NCI-H2107 treated with DMSO at 0.1 percent for 48 hours (cell line): ENCODE data around the gene MPO.

ENCODE experiments used
- DNase-seq: peaks from one replicate; lab custom pipeline; 2025; ENCODE audit not compliant: unreplicated experiment; lab: John Stamatoyannopoulos, UW

The MPO gene

GRCh38 chr17:58265902-58266875, 14.5 kb downstream of the MPO start:
- DNase-seq = no peak

DNA sequence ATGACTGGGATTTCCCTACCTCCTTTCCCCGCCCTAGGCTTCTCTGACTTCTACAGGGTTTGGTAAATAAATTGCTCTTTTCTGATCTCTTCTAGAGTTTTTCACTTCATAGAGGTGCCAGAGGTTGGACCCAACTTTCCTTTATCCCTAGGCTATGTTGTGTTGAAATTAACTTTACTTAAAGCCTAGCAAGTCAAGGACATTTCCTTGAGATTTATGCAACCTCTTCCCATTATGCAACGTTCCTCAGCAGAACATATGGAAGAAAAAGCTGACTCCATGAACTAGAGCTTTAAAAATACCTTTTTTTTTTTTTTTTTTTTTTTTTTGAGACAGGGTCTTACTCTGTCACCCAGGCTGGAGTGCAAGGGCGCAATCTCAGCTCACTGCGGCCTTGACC, 15.5 kb downstream of the MPO start:
- DNase-seq = no peak

DNA sequence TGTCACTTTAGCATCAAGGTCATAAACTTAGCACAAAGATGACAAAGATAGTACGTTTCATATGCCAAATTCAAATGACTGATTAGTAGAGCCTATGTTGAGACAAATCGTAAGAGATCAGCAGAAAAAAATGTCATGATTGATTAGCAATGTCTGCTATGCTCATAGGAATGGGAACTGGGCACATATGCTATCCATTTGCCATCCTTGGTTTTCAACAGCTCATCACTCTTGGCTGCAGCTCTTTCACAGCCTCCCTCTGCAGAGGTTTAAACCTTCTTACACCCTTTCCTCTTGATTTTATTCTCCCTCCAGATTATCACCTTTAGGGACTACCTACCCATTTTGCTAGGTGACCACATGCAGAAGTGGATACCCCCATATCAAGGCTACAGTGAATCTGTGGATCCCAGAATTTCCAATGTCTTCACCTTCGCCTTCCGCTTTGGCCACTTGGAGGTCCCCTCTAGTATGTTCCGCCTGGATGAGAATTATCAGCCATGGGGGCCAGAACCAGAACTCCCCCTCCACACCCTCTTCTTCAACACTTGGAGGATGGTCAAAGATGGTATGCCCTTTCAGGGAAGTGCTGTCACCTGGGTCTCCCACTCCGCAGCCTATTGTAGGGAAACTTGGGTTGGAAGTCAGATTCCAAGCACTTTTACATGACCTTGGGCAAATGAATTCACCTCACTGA, 16.2 kb downstream of the MPO start:
- no peak for DNase-seq

GRCh38 chr17:58263773-58264172, 17.0 kb downstream of the MPO start:
- DNase-seq = no peak

- DNase-seq = no peak
These were observed 18.6 kb downstream of the MPO start for GRCh38 chr17:58262149-58262548.

DNA sequence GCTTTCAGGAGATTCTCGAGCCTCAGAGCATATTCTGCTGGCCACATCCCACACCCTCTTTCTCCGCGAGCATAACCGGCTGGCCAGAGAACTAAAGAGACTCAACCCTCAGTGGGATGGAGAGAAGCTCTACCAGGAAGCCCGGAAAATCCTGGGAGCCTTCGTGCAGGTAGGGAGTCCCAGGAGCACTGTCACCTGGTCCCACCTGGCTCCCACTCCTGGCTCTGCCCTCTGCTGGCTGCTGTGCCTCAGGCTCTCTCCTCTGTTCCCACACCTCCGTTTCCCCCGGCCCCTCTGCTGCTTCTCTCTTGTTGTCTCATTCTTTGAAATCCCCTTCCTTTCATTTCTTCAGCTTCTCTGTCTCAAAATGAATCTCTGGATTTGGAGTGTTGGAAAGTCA, 25.9 kb downstream of the MPO start:
- no peak for DNase-seq

GRCh38 chr17:58253082-58253481, 27.7 kb downstream of the MPO start:
- DNase-seq = no peak

DNA sequence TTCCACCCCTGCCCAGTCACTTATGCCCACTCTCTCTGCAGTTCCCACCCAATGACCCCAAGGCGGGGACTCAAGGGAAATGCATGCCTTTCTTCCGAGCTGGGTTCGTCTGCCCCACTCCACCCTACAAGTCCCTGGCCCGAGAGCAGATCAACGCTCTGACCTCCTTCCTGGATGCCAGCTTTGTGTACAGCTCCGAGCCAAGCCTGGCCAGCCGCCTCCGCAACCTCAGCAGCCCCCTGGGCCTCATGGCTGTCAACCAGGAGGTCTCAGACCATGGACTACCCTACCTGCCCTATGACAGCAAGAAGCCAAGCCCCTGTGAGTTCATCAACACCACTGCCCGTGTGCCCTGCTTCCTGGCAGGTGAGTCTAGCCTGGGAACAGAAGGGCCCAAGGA, 28.6 kb downstream of the MPO start:
- DNase-seq = no peak

DNA sequence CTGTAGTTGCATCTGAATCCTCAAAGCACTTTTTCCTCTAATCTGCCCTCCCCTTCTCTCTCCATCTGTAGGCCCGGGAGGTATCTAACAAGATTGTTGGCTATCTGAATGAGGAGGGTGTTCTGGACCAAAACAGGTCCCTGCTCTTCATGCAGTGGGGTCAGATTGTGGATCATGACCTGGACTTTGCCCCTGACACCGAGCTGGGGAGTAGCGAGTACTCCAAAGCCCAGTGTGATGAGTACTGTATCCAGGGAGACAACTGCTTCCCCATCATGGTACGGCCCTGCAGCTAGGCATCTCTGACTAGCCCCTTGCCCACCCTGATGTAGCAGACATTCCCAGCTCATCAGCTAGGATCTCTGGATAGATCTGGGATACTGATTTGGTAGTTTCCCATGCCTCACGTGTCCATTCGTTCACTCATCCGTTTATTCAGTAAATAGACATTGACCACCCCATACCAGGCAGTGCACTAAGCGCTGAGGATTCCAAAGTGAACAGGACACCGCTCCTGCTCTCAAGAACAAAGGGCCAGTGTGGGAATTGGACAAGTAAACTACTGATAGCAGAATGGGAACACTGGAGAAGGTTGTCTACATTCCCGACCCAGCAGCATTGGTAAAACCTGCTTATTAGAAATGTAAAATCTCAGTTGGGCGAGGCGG, 30.3 kb downstream of the MPO start:
- no peak for DNase-seq

GRCh38 chr17:58249270-58250133, 31.2 kb downstream of the MPO start:
- peak; percentile 35 for DNase-seq

DNA sequence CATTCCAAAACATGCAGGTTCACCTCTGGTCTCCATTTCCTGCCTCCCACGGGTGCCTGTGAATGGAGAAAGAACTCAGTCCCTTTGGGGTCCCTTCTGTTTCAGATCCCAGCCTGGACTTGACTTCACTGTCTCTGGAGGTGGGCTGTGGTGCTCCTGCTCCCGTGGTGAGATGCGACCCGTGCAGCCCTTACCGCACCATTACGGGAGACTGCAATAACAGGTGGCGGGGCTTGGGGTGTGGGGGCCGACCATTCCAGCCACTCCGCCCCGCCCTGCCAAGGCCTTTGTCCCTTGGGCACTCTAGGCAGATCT, 31.8 kb downstream of the MPO start:
- no peak for DNase-seq

DNA sequence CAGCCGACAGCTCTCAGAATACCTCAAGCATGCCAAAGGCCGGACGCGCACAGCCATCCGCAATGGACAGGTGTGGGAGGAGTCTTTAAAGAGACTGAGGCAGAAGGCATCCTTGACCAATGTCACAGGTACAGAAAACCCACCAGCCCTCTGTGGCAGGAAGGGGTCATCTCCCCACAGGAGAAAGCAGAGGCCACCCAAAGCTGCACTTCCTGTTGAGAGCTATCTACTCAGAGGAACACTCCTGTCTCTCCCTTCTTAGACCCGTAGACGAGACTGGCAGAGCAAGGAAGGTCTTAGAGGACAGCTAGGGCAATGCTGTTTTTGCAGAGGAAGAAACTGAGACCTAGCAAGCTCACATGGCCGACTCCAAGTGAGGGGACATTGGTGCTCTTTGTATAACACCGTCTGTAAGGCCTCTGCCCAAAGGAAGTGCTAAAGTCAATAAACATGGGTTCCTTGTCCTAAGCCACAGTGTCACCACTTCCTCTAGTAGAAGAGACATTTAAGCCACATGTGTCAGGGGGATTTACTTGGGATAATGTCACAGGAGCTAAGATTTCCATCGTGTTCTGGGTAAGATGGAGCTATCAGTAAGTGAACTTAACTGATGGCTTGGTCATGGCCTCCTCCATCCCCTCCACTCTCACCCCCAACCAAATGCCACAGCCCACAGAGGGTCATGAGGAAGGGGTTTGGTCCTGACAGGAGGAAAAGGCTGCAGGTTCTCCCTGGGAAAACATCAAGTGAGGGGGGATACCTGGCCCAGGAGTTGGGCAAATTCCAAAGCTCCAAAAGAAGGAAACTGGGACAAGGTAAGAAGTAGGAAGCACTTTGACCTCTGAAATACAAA, 33.0 kb downstream of the MPO start:
- no peak for DNase-seq

DNA sequence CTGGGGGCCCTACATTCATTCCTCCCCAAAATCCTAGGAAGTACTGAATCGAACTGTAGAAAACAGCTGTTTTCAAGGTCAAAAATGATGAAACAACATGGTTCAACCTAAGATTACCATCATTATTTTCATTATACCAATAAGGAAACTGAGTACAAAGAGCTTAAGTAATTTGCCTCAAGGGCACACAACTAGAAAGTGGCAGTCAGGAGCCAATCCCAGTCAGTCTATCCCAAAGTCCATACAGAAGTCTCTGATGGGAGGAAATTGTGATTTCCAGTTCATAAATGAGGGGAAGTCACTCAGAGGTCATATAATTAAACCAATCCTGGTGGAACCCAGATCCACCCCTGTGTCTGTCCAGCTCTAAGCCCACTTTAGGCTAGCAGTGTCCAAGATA, 34.0 kb downstream of the MPO start:
- DNase-seq = no peak

DNA sequence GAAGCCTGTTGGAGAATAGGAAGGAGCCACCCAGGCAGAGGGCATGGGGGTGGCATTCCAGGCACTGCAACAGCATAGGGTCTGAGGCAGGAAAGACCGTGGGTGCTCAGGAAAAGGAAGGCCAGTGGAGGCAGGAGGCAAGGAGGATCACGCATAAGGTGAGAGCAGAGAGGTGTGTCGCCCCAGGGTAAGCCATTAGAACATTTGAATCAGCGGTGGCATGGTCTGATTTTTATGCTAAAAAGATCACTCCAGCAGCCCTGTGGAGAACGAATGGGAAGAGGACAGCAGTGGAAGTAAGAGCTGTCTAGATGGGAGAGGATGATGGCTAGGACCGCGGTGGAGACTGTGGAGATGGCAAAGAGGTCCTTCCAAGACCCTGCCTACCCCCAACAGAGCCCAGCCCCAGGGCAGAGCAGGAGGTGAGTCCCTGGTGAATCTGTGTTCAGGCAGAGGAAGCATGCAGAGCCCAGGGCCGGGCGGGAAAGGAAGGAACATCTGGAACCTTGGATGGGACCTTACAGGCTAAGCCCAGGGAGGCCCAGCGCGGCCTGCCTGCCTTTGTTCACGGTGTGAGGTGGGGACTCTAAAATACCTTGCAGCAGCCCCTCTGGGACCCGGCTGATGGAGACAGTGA, 34.5 kb downstream of the MPO start:
- no peak for DNase-seq

DNA sequence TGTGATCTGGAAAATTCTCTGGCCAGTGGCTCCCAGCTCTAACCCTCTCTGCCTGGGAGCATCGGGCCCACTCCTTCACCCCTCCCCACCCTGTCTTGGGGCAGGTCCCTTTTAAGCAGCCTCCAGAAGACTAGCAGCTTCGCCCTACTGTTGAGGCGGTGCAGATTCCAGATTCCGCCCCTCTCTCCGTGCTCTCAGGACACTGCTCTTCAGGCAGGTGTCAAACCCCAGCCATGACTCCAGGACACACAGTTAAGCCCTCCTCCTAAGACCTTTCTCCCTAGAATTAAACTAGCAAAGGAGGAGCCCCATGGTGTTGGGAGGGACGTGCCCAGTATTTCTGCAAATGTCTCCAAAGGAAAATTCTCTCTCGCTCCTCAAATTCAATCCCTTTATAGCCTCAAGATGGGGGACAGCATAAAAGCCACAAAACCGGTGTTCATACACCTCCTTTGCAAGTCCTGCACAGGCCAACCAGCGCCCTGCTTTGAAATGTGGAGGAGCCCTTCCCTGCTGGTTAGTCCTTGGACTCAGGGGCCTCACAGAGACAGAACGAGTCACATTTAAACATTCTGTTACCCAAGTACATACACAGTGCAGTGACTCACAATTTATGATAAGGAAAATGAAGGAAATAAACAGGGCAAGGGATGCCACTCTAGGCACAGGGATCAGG, 35.2 kb downstream of the MPO start:
- DNase-seq = no peak

DNA sequence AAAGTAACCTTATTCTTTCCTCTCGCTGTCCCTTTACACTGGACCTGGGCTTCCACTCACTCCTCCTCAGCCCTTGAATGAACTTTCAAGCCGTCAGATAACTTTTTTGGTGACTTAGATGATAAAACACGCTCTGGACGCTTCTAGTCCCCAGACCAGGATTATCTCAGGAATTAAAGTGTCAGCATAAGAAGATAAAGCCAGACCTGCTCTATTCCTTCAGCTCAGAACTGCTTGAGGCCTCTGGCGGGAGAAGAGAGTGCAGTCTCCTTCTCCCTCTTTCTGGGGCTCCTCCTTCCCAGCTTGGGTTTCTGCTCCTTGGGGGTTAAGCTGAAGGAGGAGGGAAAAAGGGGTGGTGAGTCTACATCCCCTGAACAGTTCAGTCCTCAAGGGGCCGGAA, 35.8 kb downstream of the MPO start:
- DNase-seq = no peak

GRCh38 chr17:58242171-58242784, 38.5 kb downstream of the MPO start:
- no peak for DNase-seq

DNA sequence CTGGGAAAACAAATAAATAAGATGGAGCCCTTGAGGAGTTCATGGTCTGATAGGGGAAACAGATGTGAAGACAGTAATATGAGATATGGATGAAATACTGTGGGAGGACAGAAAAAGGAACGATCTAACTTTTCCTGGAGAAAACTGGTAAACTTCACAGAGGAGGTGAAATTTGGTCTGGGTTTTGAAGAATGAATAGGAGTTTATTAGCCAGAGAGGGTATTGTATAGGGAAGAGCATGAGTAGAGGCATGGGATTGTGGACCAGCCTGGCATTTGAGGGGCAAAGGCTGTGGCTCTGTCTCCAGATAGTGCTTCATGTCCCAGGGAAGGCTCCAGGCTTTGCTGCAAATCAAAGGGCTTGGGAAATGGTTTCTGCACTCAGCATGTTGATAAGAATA, 40.7 kb downstream of the MPO start:
- DNase-seq = no peak
